ENCODE measurements around the gene OR4A5. TPM values are rescaled to one million over a fixed set of nuclear protein-coding genes. Genes with fewer than 3 reads are reported as not detected.
"Not testable (repeated sequence)": the region's sequence is repeated elsewhere in the genome, so short reads cannot be mapped to it uniquely, and the experiment has no call there.

The OR4A5 gene, protein sequence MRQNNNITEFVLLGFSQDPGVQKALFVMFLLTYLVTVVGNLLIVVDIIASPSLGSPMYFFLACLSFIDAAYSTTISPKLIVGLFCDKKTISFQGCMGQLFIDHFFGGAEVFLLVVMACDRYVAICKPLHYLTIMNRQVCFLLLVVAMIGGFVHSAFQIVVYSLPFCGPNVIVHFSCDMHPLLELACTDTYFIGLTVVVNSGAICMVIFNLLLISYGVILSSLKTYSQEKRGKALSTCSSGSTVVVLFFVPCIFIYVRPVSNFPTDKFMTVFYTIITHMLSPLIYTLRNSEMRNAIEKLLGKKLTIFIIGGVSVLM
- total RNA-seq (2014; rRNA removed; shearing (Covaris generic)): not detected in 2 replicates

DNA sequence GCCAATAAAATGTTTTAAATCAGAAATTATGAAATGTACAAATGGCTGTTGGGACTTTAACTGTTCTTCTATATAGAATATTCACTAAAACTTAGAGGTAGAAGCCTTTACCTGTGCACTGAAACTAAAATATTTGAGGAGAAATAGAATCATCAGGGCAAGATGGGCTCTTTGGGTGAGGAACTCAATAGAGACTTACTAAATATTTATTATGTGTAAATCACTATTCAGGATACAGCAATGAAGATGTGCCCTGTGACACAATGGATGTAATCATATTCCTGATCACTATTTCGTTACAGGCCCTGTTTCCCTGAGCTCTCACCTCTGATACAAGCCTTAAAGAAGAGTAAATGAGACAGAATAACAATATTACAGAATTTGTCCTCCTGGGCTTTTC, at the start of gene OR4A5:
Gene OR4A5, plus strand, starts transcription at position 301 of the 400 bp plus-strand sequence. Its CDS starts 53 bp downstream, at position 354.
- not testable (repeated sequence) for DNase-seq (ENCODE audit: low spot score)

DNA sequence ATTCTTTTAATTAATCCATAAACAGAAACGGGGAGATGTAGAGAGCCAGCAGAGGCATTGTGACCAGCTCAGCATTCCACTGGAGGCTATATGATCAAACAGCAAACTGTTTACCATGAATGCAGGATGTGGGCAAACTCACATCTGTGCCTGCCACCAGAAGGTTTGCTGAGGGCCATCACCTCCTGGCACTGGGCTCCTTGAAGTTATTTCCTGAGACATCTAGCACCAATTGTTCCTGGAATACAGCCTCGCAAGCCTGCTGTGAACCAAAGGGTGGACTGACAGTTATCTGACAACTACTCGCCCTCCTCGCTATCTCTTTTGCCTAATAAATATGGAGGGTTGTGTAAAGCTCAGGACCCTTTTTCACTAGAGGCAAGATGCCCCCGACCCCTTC, 13.5 kb downstream of the OR4A5 start:
- not testable (repeated sequence) for DNase-seq (ENCODE audit: low spot score)

Other genes starting within 250 kb of the OR4A5 start
- gene OR4C46, start 102.8 kb upstream of the OR4A5 start, total RNA-seq (2014; rRNA removed; shearing (Covaris generic)): not detected in 2 replicates

Measured in HT-29 (cell line).